Duodenal mucosa (tissue), 2 donors: ENCODE results near the gene EXPH5.
"Not testable (repeated sequence)": the region's sequence is repeated elsewhere in the genome, so short reads cannot be mapped to it uniquely, and the experiment has no call there.

ENCODE experiments used
- H3K27ac ChIP-seq: one replicate; pipeline ENCODE4 v1.7.0; 2013; ENCODE audit warnings: low read depth, low read length
- H3K27me3 ChIP-seq, 2 donors: one replicate each; pipeline ENCODE4 v1.7.0; 2013; ENCODE audit warnings: low read length in 2 of 2, control low read depth in 1 of 2; ENCODE audit not compliant: insufficient read depth in 2 of 2, control insufficient read depth in 1 of 2
- H3K36me3 ChIP-seq, 2 donors: one replicate each; pipeline ENCODE4 v1.7.0; 2013; ENCODE audit warnings: low read length in 2 of 2, control low read depth in 1 of 2; ENCODE audit not compliant: insufficient read depth in 2 of 2, control insufficient read depth in 1 of 2
- H3K4me1 ChIP-seq, 2 donors: one replicate each; pipeline ENCODE4 v1.7.0; 2013; ENCODE audit warnings: low read length in 2 of 2, control low read depth in 1 of 2; ENCODE audit not compliant: insufficient read depth in 2 of 2, control insufficient read depth in 1 of 2
- H3K4me3 ChIP-seq, 2 donors: one replicate each; pipeline ENCODE4 v1.7.0; 2013; ENCODE audit warnings: low read length in 2 of 2, low read depth in 1 of 2
- H3K9ac ChIP-seq, 2 donors: one replicate each; pipeline ENCODE4 v1.7.0; 2013; ENCODE audit warnings: low read length in 2 of 2, low read depth in 1 of 2
- H3K9me3 ChIP-seq, 2 donors: one replicate each; pipeline ENCODE4 v1.7.0; 2013; ENCODE audit warnings: low read length in 2 of 2, control low read depth in 1 of 2; ENCODE audit not compliant: control insufficient read depth in 1 of 2

EXPH5 gene, protein sequence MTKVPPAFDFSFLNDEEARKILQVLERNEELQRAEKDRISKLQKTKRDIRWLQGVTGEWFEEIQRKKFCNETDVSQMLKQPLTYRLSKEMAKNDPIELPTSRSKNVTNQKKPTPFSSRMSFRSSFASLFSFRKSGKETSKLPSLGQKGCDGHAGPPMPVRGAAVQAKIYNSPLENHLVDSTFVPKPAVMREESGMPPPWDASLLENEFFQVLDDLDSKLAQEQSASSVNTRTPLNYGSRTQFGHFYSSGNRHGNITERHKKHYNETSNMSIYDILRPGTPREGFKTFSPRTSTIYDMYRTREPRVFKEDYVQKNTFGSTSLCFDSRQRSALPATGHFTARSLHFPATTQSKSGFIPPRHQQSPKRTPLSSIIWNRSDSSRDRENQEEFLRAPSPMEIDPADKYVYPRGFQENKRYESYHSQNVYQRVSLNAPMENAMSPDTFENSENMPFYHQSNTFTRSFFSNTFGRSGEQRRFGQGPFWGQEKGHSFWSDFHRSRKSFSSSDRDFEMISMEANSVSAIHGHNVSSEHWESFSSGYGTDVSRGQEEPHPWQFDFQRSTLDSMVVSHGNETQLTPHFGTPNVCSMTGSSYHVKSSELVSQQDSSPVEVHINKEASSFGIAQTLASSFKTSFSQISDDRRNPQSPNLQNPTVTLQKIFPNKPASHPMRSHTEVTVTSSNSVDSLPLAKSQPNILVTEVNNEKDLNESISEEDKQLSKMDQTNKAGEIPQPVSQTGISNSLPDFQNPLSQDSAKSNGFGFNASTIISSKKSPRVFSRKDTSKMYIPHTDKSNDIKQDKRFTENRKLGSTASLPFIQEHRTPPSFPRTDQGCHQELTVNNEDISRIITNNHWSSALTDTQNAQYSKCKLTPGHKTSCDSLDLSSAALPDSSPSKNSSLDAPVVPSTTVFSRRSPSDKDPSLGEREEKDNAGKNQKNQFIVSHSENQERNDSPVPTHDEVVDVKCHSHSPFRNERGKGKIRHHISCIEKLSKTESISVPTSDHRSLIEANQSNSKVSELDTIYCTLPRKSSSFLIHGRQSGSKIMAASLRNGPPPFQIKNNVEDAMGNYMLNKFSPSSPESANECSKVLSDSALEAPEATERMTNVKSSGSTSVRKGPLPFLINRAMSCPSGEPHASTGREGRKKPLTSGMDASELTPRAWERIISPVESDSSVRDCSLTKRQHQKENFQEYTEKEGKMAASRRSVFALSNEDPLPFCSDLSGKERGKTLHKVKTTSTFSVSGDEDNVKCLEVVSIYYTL (N-terminal part only)

DNA sequence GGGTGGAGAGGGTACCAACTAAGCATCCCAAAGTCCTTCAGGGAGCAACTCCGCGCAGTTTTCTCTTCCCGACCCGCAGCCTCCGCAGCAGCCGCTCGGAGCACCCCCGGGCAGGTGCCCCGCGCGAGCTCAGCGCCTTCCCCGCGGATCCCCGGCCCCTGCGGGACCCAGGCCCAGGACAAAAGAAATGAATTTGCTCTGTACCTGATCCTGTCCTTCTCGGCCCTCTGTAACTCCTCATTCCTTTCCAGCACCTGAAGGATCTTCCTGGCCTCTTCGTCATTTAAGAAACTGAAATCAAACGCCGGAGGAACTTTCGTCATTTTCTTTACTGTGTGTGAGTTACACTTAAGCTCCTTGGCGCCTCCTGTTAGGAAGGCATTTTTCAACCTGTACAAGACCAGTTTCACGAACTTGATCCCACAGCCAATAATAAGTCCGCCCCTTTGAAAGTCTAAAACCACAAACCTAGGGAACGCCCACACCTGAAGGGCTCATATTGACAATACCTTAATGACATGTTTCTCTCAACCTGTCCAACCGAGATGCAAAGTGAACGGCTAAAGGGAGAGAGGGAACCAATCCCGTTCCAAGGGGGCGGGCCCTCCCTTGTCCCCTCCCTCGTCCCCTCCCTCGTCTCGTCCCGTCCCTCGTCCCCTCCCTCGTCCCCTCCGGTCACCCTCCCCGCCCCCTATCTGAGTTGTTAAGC, at the start of gene EXPH5:
TSS of gene EXPH5 (minus strand) at position 555 of the 709 bp plus-strand sequence. CDS start at position 323, 232 bp downstream.
- no peaks in the 10 kb centered on the region for H3K9me3 ChIP-seq
- peaks cover 11 to 12% of the 10 kb centered on the region in 2 donors for H3K4me1 ChIP-seq
- H3K27ac ChIP-seq, result peak within 1 kb of the TSS; percentile 53
- peak within 1 kb of the TSS; percentile 76 to 80 for H3K9ac ChIP-seq
- H3K4me3 ChIP-seq, result peak within 1 kb of the TSS; percentile 86 to 95
- no peaks in the 10 kb centered on the region for H3K36me3 ChIP-seq
- no peaks in the 10 kb centered on the region for H3K27me3 ChIP-seq

DNA sequence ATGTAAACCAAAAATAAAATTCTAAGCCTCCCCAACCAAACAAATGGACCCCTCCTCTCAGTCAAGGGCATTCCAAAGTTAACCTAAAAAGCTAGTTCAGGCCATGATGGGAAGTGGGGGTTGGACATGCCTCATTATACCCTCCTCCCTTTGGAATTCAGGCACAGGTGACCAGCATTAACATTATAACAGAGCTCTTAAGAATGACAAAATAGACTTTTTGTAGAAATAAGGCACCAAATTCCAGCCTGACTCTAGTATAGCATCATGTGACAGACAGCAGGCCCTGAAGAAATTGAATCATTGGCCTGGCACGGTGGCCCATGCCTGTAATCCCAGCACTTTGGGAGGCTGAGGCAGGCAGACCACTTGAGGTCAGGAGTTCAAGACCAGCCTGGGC, 48.2 kb upstream of the EXPH5 start:
- peaks cover 0 to 12% of the 10 kb centered on the region in 2 donors for H3K4me1 ChIP-seq
- not testable (repeated sequence) for H3K9ac ChIP-seq, H3K27ac ChIP-seq, H3K4me3 ChIP-seq, H3K36me3 ChIP-seq, H3K27me3 ChIP-seq, H3K9me3 ChIP-seq

DNA sequence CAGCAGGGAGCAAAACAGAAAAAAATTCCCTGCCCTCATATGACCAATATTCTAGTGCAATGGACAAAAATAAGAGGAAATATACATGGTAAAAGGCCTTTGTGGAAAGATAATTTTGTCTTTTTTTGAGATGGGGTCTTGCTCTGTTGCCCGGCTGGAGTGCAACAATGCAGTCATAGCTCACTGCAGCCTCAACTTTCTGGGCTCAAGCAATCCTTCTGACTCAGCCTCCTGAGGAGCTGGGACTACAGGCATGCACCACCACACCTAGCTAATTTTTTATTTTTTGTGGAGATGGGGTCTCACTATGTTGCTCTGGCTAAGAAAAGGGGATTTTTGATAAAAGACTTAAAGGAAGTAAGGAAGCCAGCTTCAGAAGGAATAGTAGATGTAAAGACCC, 45.6 kb upstream of the EXPH5 start:
- Histone ChIP-seq H3K27me3 (no peaks in the 10 kb centered on the region), H3K27ac (no peak overlapping the region), H3K4me3 (no peak overlapping the region), H3K9ac (no peak overlapping the region), H3K4me1 (peaks cover 0 to 6% of the 10 kb centered on the region in 2 donors), H3K9me3 (no peaks in the 10 kb centered on the region), H3K36me3 (no peaks in the 10 kb centered on the region)

DNA sequence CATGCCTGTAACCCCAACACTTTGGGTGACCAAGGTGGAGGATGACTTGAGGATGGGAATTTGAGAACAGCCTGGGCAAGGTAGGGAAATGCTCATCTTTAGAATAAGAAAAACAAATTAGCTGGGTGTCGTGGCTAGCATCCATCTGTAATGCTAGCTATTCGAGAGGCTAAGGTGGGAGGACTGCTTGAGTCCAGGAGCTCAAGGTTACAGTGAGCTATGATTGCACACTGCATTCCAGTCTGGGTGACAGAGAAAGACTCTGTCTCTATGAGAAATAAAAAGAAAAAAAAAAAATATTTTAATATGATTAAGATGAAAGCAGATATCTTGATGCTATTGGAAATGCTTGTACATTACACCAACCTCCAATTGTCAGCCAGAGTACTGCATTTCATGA, 42.7 kb upstream of the EXPH5 start:
- Histone ChIP-seq H3K9ac (no peak overlapping the region), H3K4me3 (no peak overlapping the region), H3K4me1 (no peaks in the 10 kb centered on the region), H3K9me3 (no peaks in the 10 kb centered on the region), H3K27me3 (no peaks in the 10 kb centered on the region), H3K36me3 (no peaks in the 10 kb centered on the region), H3K27ac (no peak overlapping the region)

DNA sequence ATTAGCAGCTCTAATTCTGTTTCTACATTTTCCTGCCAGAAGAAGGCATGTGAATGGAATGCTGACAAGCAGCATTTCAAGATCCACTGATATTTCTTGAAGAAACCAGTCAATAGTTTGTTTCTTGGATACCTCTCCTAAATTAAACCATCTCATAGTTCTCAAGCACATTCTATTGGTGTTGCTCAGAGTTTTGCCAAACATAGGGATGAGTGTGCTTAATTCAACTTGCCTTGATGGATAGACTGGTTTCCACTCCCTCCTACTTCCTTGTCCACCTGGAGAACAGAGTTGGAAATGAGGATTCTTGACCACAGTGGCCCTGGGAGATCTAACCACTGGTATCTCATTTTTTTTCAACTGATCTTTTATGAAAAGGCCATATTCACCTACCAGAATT, 41.5 kb upstream of the EXPH5 start:
- no peaks in the 10 kb centered on the region for H3K9me3 ChIP-seq

DNA sequence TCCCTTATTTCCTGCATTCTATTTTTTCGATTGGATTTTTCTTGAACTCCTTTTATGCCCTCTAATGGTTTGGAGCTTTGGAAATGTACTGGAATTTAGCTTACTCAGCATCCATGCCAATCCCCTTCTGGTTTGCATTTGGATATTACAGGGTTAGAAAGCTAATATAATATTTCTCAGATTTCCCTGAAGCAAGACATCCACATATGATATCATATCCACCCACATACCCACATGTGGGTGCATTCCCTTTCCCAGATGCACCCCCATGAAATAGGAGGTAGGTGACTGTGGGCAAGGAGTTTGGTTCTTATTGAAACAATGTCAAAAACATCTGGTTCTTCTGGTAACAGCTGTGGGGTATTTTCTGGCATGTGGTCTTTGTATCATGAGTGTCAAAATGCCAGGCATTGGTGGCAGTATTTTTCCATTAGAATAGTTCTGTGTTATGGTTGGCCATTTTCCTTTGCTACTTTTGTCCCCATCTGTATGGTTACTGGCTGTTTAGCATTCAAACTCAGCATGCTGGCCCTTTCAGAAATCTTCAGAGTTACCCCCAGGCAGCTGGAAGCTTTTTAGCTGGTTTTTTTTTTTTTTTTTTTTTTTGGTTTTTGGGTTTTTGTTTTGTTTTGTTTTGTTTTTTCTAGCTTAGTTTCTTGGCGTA, 38.6 kb upstream of the EXPH5 start:
- Histone ChIP-seq H3K9ac (no peak overlapping the region), H3K4me3 (no peak overlapping the region), H3K27ac (no peak overlapping the region), H3K36me3 (no peaks in the 10 kb centered on the region), H3K4me1 (no peaks in the 10 kb centered on the region), H3K27me3 (no peaks in the 10 kb centered on the region), H3K9me3 (peaks cover 0 to 6% of the 10 kb centered on the region in 2 donors)

More for the DNA sequence above, 41.5 kb upstream of the EXPH5 start:
- H3K4me1 ChIP-seq, result no peaks in the 10 kb centered on the region
- no peak overlapping the region for H3K9ac ChIP-seq
- no peak overlapping the region for H3K27ac ChIP-seq
- H3K27me3 ChIP-seq, result no peaks in the 10 kb centered on the region
- H3K4me3 ChIP-seq, result no peak overlapping the region
- H3K36me3 ChIP-seq, result no peaks in the 10 kb centered on the region

DNA sequence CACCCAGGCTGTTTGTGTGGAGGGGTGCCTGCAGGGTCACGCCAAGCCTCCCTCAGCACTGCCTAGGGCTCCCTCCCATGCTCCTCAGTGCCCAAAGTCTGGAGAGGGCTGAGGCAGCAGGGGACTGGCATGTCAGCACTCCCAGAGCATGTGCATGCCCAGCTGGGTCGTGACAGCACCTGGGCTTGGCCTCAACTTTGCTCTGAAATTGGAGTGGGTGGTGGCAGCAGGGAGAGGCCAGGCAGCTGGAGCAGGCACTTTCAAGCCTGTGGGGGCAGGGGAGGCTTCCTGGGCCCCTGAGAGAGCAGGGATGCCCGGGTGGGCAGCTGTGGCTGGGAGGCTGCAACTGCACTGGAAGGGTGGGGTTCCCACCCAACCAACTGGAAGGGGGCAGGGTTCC, 35.7 kb upstream of the EXPH5 start:
- Histone ChIP-seq H3K9me3 (peaks cover 0 to 6% of the 10 kb centered on the region in 2 donors), H3K36me3 (no peaks in the 10 kb centered on the region), H3K9ac (no peak overlapping the region), H3K4me1 (no peaks in the 10 kb centered on the region), H3K27me3 (no peaks in the 10 kb centered on the region), H3K27ac (no peak overlapping the region), H3K4me3 (no peak overlapping the region)

DNA sequence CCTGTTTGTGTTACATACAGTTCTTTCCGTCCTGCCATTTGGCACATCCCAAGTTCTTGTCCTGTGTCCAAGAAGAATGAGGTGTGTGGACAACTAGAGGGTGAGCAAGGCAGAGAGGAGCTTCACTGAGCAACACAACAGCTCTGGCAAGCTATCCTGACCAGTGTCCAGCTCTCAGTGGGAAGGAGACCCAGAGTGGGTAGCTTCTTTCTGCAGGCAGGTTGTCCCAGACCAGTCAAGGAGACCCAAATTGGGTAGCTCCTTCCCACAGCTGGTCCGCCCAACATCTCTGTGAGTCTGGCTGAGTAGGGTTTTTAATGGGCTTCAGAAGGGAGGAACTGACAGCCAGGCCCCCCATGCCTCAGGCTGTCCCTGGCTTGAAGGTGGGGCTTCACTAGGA, 35.2 kb upstream of the EXPH5 start:
- no peaks in the 10 kb centered on the region for H3K36me3 ChIP-seq
- no peaks in the 10 kb centered on the region for H3K4me1 ChIP-seq
- H3K9ac ChIP-seq, result no peak overlapping the region
- H3K27ac ChIP-seq, result no peak overlapping the region
- H3K27me3 ChIP-seq, result no peaks in the 10 kb centered on the region
- no peak overlapping the region for H3K4me3 ChIP-seq
- peaks cover 0 to 6% of the 10 kb centered on the region in 2 donors for H3K9me3 ChIP-seq

DNA sequence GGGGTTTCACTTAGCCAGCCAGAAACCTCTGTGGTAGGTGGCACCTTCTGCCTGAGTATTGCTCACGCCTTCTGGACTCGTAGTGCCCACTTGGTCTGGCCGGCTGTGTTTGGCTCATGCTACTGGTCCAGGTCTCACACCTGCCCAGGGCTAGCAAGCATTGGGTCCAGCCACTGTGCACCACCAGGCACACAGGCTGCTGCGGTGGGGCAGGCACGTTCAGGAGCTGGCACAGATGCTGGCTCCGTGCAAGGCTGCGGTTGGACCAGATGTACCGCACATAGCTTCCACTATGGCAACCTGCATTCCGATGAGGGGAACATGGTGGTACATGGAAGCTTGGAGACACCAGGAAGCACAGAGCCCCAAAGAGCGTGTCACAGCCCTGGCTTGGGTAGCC, 34.8 kb upstream of the EXPH5 start:
- H3K4me1 ChIP-seq, result no peaks in the 10 kb centered on the region
- H3K9ac ChIP-seq, result no peak overlapping the region
- no peak overlapping the region for H3K4me3 ChIP-seq
- peaks cover 0 to 6% of the 10 kb centered on the region in 2 donors for H3K9me3 ChIP-seq
- H3K27me3 ChIP-seq, result no peaks in the 10 kb centered on the region
- H3K36me3 ChIP-seq, result no peaks in the 10 kb centered on the region
- no peak overlapping the region for H3K27ac ChIP-seq
